Uterus (tissue), 2 donors: ENCODE measurements around the gene C16orf86.

ENCODE experiments used
- CTCF ChIP-seq, 4 experiments: fragments of 200-600 bp in 2 of 4; fragments of 450-650 bp in 2 of 4; sonication (generic) in 2 of 4; IDR thresholded peaks; one replicate each; pipeline ENCODE4 v1.5.1; 2016 to 2019; ENCODE audit warnings: antibody characterized with exemption in 4 of 4, mild to moderate bottlenecking in 2 of 4, moderate library complexity in 1 of 4
- POLR2A ChIP-seq, 2 donors: fragments of 450-650 bp; IDR thresholded peaks; one replicate each; pipeline ENCODE4 v1.6.1; 2016; ENCODE audit warnings: antibody characterized with exemption in 2 of 2, mild to moderate bottlenecking in 1 of 2, moderate library complexity in 1 of 2

- TF ChIP-seq CTCF (IDR thresholded peaks at IDR 0.05) (no peak), POLR2A (IDR thresholded peaks at IDR 0.05) (no peak)
Measured at GRCh38 chr16:67678354-67679023, 11.9 kb downstream of the C16orf86 start.
